ENCODE results near the gene KCNA1. TPM values are rescaled to one million over a fixed set of nuclear protein-coding genes. Genes with fewer than 3 reads are reported as not detected.

The KCNA1 gene
- total and polyA plus RNA-seq, 2 of the 4 experiments (the other 2 are of a cell fraction) = not detected

- Histone ChIP-seq H4K5ac (ENCODE audit: low read depth, low read length) (no peak overlapping the region), H3K27me3 (ENCODE audit: control insufficient read depth, insufficient read depth, low read length) (peaks cover 6% of the 10 kb centered on the region), H3K4me2 (ENCODE audit: low read depth, low read length) (no peak overlapping the region), H3K23ac (ENCODE audit: low read depth, low read length) (no peak overlapping the region), H3K79me1 (ENCODE audit: low read depth in 1 of 2, low read length in 2 of 2) (no peaks in the 10 kb centered on the region), H3K9ac (ENCODE audit: low read depth, low read length) (no peak overlapping the region), H3K14ac (replicated peaks; ENCODE audit: low read depth, low read length) (no peak overlapping the region), H2BK15ac (ENCODE audit: low read depth, low read length) (no peak overlapping the region), H3K9me1 (ENCODE audit: insufficient read depth, low read length) (no peaks in the 10 kb centered on the region), H4K8ac (ENCODE audit: low read depth in 2 of 2, low read length in 2 of 2) (no peak overlapping the region), H3K4me3 (ENCODE audit: insufficient read depth, low read depth, low read length) (no peak overlapping the region), H3K36me3 (ENCODE audit: control insufficient read depth, insufficient read depth, low read length) (no peaks in the 10 kb centered on the region), H4K91ac (ENCODE audit: insufficient read depth, low read depth, low read length) (no peak overlapping the region), H3K56ac (ENCODE audit: extremely low read depth, insufficient read depth, low read length) (no peak overlapping the region), H2BK120ac (ENCODE audit: low read depth, low read length) (no peak overlapping the region), H2BK5ac (ENCODE audit: low read depth, low read length, poor library complexity, severe bottlenecking) (no peak overlapping the region), H2AK9ac (replicated peaks; ENCODE audit: low read depth, low read length, poor library complexity) (no peak overlapping the region), H2BK20ac (ENCODE audit: low read depth, low read length) (no peak overlapping the region), H2AK5ac (ENCODE audit: low read depth, low read length) (no peak overlapping the region), H2AFZ (replicated peaks; ENCODE audit: low read length, poor library complexity) (no peak overlapping the region), H4K20me1 (ENCODE audit: insufficient read depth, low read length) (no peaks in the 10 kb centered on the region), H3K4me1 (ENCODE audit: control insufficient read depth, insufficient read depth, low read length) (no peaks in the 10 kb centered on the region), H3K18ac (ENCODE audit: low read depth, low read length) (no peak overlapping the region), H3K27ac (ENCODE audit: insufficient read depth, low read length) (no peak overlapping the region), H3K4ac (ENCODE audit: low read depth, low read length) (no peak overlapping the region), H3K9me3 (ENCODE audit: control insufficient read depth, insufficient read depth, low read length) (no peaks in the 10 kb centered on the region)
- DNase-seq (no peak), ATAC-seq (ENCODE audit: low read depth) (no peak)
- intact Hi-C loops (cut with micrococcal nuclease) = no loop called here
- no peak for TF ChIP-seq RAD21 (IDR thresholded peaks at IDR 0.05; ENCODE audit: low read length)
- no peak for TF ChIP-seq NFE2L2 (IDR thresholded peaks at IDR 0.05; ENCODE audit: low read depth, low read length)
- TF ChIP-seq SMC3 (IDR thresholded peaks at IDR 0.05; ENCODE audit: low read depth, low read length) = no peak
- no peak for TF ChIP-seq MXI1 (IDR thresholded peaks at IDR 0.05; ENCODE audit: borderline replicate concordance, low read depth, low read length)
- no peak for TF ChIP-seq CEBPB (IDR thresholded peaks at IDR 0.05; ENCODE audit: low read depth, low read length)
- no peak for TF ChIP-seq MAZ (IDR thresholded peaks at IDR 0.05; ENCODE audit: borderline replicate concordance, low read depth, low read length)
- TF ChIP-seq, protein P1, sequence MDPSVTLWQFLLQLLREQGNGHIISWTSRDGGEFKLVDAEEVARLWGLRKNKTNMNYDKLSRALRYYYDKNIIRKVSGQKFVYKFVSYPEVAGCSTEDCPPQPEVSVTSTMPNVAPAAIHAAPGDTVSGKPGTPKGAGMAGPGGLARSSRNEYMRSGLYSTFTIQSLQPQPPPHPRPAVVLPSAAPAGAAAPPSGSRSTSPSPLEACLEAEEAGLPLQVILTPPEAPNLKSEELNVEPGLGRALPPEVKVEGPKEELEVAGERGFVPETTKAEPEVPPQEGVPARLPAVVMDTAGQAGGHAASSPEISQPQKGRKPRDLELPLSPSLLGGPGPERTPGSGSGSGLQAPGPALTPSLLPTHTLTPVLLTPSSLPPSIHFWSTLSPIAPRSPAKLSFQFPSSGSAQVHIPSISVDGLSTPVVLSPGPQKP (IDR thresholded peaks at IDR 0.05; ENCODE audit: borderline replicate concordance, low read depth, low read length) = no peak
- no peak for TF ChIP-seq RCOR1 (IDR thresholded peaks at IDR 0.05; ENCODE audit: insufficient replicate concordance, low read length)
- dilution Hi-C loops (cut with HindIII; ENCODE audit: low sequenced_read_pairs, unreplicated experiment) = no loop called here
- CTCF ChIA-PET = no interaction called here
- 50% methylated on average over 2 of the region's 16 CpGs; no CpG with 5 or more reads in 1 of the 2 experiments for WGBS, 2 experiments (ENCODE audit: extremely low coverage in 2 of 2, insufficient read length in 1 of 2)
- no TSS peak for BruUV-seq (replicated peaks)
- POLR2A ChIA-PET (ENCODE audit: unreplicated experiment) = no interaction called here
- in situ Hi-C loops (cut with MboI; ENCODE audit: low sequenced_read_pairs) = no loop called here
Observed at GRCh38 chr12:4939418-4940023, 29.8 kb downstream of the KCNA1 start.

Measured in IMR-90 (cell line).